Chondrocyte (in vitro differentiated cells): ENCODE results near the gene RPL14. TPM values are rescaled to one million over a fixed set of nuclear protein-coding genes. Genes with fewer than 3 reads are reported as not detected.

Experiments
- DNase-seq: peaks from one replicate; pipeline ENCODE4 v3.0.0; 2021; ENCODE audit warnings: mixed read lengths, low spot score
- H3K27ac Mint-ChIP-seq: one replicate; pipeline ENCODE4 v1.8.0; 2021; ENCODE audit warnings: mild to moderate bottlenecking, moderate library complexity, mixed read lengths; ENCODE audit not compliant: unreplicated experiment
- H3K27me3 Mint-ChIP-seq: 2 replicates; pipeline ENCODE4 v1.8.0; 2021; ENCODE audit warnings: low read depth, mixed read lengths
- H3K36me3 Mint-ChIP-seq: 2 replicates; pipeline ENCODE4 v1.8.0; 2021; ENCODE audit warnings: low read depth, mixed read lengths
- H3K4me1 Mint-ChIP-seq: 2 replicates; pipeline ENCODE4 v1.8.0; 2021; ENCODE audit warnings: low read depth, mild to moderate bottlenecking, mixed read lengths
- H3K4me3 Mint-ChIP-seq: one replicate; pipeline ENCODE4 v1.8.0; 2021; ENCODE audit warnings: mild to moderate bottlenecking, moderate library complexity, mixed read lengths; ENCODE audit not compliant: unreplicated experiment
- H3K9me3 Mint-ChIP-seq: 2 replicates; pipeline ENCODE4 v1.8.0; 2021; ENCODE audit warnings: low read depth, mixed read lengths
- total RNA-seq: library from RNA; stranded (reverse); gene quantifications from 3 replicates; pipeline ENCODE4 v1.2.1, GENCODE V29; 2021
- TF ChIP-seq, protein P1 (sequence below): fragments of 200-600 bp; sonication (generic); IDR thresholded peaks from 2 replicates; pipeline ENCODE4 v1.5.0; 2021; ENCODE audit warnings: antibody characterized with exemption, mild to moderate bottlenecking, moderate library complexity

RPL14 gene
- total RNA-seq, 1 donor from 2014 or later, result 1,188 TPM

DNA sequence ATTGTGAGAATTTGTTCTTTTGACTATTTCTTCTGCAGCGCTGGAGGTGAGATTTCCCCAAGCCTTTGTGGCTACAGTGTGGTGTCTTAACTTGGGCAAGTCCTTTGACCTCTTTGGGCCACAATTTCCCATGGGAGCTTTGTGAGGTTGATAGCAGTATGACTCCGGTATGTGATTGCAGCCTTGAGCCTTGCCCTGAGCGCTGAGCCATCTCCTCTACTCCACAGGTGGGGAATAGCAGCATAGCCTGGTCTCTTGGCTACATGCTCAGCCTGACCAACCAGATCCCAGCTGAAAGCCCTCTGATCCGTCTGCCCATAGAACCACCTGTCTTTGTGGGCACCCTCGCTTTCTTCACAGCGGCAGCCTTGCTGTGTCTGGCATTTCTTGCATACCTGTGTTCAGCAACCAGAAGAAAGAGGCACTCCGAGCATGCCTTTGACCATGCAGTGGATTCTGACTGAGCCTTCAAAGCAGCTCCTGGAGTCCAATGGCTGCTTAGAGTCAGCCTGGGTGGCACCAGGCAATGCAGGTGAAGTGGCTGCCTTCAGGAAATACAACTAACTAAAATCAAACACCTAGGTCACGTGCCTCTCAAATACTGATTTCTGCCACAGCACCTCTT is 30.0 kb upstream of the RPL14 start:
- no peak overlapping the region for H3K4me3 Mint-ChIP-seq
- DNase-seq, result no peak
- TF ChIP-seq, protein P1, sequence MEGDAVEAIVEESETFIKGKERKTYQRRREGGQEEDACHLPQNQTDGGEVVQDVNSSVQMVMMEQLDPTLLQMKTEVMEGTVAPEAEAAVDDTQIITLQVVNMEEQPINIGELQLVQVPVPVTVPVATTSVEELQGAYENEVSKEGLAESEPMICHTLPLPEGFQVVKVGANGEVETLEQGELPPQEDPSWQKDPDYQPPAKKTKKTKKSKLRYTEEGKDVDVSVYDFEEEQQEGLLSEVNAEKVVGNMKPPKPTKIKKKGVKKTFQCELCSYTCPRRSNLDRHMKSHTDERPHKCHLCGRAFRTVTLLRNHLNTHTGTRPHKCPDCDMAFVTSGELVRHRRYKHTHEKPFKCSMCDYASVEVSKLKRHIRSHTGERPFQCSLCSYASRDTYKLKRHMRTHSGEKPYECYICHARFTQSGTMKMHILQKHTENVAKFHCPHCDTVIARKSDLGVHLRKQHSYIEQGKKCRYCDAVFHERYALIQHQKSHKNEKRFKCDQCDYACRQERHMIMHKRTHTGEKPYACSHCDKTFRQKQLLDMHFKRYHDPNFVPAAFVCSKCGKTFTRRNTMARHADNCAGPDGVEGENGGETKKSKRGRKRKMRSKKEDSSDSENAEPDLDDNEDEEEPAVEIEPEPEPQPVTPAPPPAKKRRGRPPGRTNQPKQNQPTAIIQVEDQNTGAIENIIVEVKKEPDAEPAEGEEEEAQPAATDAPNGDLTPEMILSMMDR, result no peak
- H3K4me1 Mint-ChIP-seq, result no peaks in the 10 kb centered on the region
- H3K27ac Mint-ChIP-seq, result no peak overlapping the region
- H3K27me3 Mint-ChIP-seq, result no peaks in the 10 kb centered on the region
- no peaks in the 10 kb centered on the region for H3K9me3 Mint-ChIP-seq
- no peaks in the 10 kb centered on the region for H3K36me3 Mint-ChIP-seq

DNA sequence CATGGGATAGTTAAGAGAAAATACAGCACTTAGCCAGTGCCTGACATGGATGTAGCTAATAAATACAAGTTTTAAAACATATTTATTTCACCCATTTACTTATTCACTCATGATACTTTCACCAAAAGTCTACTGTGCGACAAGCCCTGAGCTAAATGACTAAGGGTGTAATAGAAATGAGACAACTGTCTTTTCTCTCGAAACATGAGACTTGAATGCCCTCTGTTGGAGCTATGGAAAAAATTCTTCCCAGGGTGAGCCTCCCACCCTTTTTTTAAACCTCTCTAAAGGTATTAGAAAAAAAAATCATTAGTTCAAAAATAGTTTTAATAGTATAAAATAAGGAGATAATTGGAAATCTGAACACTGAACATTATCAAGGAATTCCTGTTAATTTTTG is 24.3 kb upstream of the RPL14 start:
- TF ChIP-seq, protein P1, result peak; percentile 34
- H3K4me1 Mint-ChIP-seq, result no peaks in the 10 kb centered on the region
- no peak overlapping the region for H3K4me3 Mint-ChIP-seq
- no peak for DNase-seq
- H3K27me3 Mint-ChIP-seq, result no peaks in the 10 kb centered on the region
- H3K27ac Mint-ChIP-seq, result no peak overlapping the region
- H3K9me3 Mint-ChIP-seq, result no peaks in the 10 kb centered on the region
- H3K36me3 Mint-ChIP-seq, result no peaks in the 10 kb centered on the region

DNA sequence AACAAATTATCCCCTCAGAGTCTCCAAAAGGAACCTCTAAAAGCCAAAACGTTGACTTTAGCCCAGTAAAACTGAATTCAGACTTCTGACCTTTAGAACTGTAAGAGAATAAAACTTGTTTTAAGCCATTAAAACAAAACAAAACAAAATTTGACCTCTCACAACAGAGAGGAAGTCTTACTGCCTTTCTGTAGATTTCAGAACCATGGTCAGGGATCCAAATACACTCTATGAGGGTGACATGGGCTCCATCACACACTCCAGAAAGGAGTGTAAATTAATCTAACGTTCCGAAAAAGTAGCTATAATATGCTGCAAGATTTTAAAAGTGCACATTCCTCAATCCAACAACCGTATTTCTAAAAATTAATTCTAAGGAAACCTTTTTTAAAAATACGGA is 19.2 kb upstream of the RPL14 start:
- Mint-ChIP-seq H3K36me3 (no peaks in the 10 kb centered on the region), H3K4me1 (no peaks in the 10 kb centered on the region), H3K27ac (no peak overlapping the region), H3K27me3 (no peaks in the 10 kb centered on the region), H3K4me3 (no peak overlapping the region), H3K9me3 (no peaks in the 10 kb centered on the region)
- no peak for DNase-seq
- TF ChIP-seq, protein P1, result no peak

DNA sequence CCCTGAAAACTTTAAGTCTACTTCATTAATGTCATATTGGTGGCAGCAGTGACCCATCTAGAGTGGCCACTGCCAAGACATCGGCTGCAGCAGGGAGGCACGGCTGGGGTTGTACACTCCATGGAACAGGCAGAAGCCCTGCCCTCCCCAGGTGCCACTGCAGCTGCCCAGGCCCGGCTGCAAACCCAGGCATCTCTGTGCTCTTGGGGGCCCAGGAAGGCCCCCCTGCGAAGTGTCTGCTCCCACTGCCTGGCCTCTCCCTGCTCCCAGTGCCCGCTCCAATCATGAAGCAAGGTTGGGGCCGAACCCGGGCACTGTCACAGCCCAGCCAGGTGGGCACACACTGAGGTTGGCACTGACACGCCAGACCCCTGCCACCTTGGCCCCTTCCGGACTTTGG is 12.1 kb upstream of the RPL14 start:
- Mint-ChIP-seq H3K4me3 (no peak overlapping the region), H3K27ac (no peak overlapping the region), H3K9me3 (no peaks in the 10 kb centered on the region), H3K36me3 (peaks cover 4% of the 10 kb centered on the region), H3K27me3 (no peaks in the 10 kb centered on the region), H3K4me1 (no peaks in the 10 kb centered on the region)
- DNase-seq, result peak; percentile 79
- TF ChIP-seq, protein P1, result no peak

DNA sequence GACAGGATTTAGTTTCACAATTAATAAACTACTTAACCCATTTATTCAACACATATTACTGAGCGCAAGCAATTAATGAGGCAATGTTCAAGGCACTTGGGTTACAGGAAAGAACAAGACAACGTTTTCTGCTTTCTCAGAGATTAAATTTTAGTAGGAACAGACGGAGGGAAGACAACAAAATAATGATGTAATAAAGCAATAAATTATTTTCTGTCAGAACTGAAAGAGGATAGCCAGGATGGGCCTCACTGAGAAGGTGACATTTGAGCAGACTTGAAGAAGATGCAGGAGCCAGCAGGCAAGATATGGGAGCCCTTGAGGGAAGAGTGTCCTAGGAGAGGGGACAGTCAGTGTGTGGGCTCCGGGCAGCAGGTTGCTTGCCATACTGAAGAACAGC is 11.3 kb upstream of the RPL14 start:
- Mint-ChIP-seq H3K27ac (no peak overlapping the region), H3K27me3 (no peaks in the 10 kb centered on the region), H3K9me3 (no peaks in the 10 kb centered on the region), H3K4me3 (no peak overlapping the region), H3K4me1 (no peaks in the 10 kb centered on the region), H3K36me3 (peaks cover 4% of the 10 kb centered on the region)
- no peak for DNase-seq
- TF ChIP-seq, protein P1, result no peak
